Left ventricle myocardium inferior (tissue), 1 donor: ENCODE measurements around the gene RPA3. TPM values are rescaled to one million over a fixed set of nuclear protein-coding genes. Genes with fewer than 3 reads are reported as not detected.
A peak's percentile ranks its signal among the peaks of the same experiment; 100 is the strongest.

Experiments
- DNase-seq: peaks from one replicate; pipeline ENCODE4 v3.0.0-alpha.2; 2020
- H3K27ac ChIP-seq: fragments of 200-600 bp; replicated peaks from 2 replicates; pipeline ENCODE4 v1.8.0; 2021
- H3K27me3 ChIP-seq: fragments of 200-600 bp; 2 replicates; pipeline ENCODE4 v1.8.0; 2021; ENCODE audit warnings: low read depth
- H3K36me3 ChIP-seq: fragments of 200-600 bp; 2 replicates; pipeline ENCODE4 v1.8.0; 2021
- H3K4me1 ChIP-seq: fragments of 200-600 bp; 2 replicates; pipeline ENCODE4 v1.8.0; 2021
- H3K4me3 ChIP-seq: fragments of 200-600 bp; 2 replicates; pipeline ENCODE4 v1.8.0; 2021; ENCODE audit warnings: mild to moderate bottlenecking, moderate library complexity
- H3K9me3 ChIP-seq: fragments of 200-600 bp; replicated peaks from 2 replicates; pipeline ENCODE4 v1.8.0; 2021
- CTCF ChIP-seq: fragments of 200-600 bp; IDR thresholded peaks from 2 replicates; pipeline ENCODE4 v1.8.0; 2021; ENCODE audit warnings: antibody characterized with exemption, mild to moderate bottlenecking, borderline replicate concordance
- intact Hi-C: fragments of 100-400 bp; cut with micrococcal nuclease; formaldehyde crosslinking; loops from one replicate; pipeline ENCODE4 v1.11.0; 2022
- total RNA-seq: library from RNA; stranded (reverse); fragmentation: NEBNext Ultra II Directional; extraction: Animal tissue kit (Norgen Biotek cat#: 25700); gene quantifications from one replicate; pipeline ENCODE4 v1.2.1, GENCODE V29; 2021
- donor health status: DM: no; HTN: yes; CAD: no; lungs with severe emphysema.

The RPA3 gene
- total RNA-seq, 1 donor from 2014 or later, result 21.1 TPM

GRCh38 chr7:7647495-7648036 is 70.8 kb downstream of the RPA3 start:
- Histone ChIP-seq H3K27me3 (no peaks in the 10 kb centered on the region), H3K27ac (no peak overlapping the region), H3K9me3 (no peaks in the 10 kb centered on the region), H3K36me3 (no peaks in the 10 kb centered on the region), H3K4me3 (no peak overlapping the region), H3K4me1 (peaks cover 14% of the 10 kb centered on the region)
- intact Hi-C loops, result no loop called here
- TF ChIP-seq CTCF, result no peak
- DNase-seq, result no peak

GRCh38 chr7:7642081-7642480 is 76.3 kb downstream of the RPA3 start:
- Histone ChIP-seq H3K4me3 (peak overlapping the region; percentile 85), H3K27me3 (no peaks in the 10 kb centered on the region), H3K4me1 (peaks cover 34% of the 10 kb centered on the region), H3K36me3 (peaks cover 8% of the 10 kb centered on the region), H3K27ac (peak overlapping the region; percentile 90), H3K9me3 (no peaks in the 10 kb centered on the region)
- TF ChIP-seq CTCF, result no peak
- intact Hi-C loops, result no loop called here
- no peak for DNase-seq

GRCh38 chr7:7641129-7641663 is 77.2 kb downstream of the RPA3 start:
- DNase-seq, result no peak
- peak overlapping the region; percentile 85 for H3K4me3 ChIP-seq
- H3K36me3 ChIP-seq, result peaks cover 16% of the 10 kb centered on the region
- peaks cover 34% of the 10 kb centered on the region for H3K4me1 ChIP-seq
- no peaks in the 10 kb centered on the region for H3K9me3 ChIP-seq
- TF ChIP-seq CTCF, result no peak
- peak overlapping the region; percentile 90 for H3K27ac ChIP-seq
- no peaks in the 10 kb centered on the region for H3K27me3 ChIP-seq
- intact Hi-C loops, result no loop called here

- peak; percentile 98 for DNase-seq
- H3K4me3 ChIP-seq, result peak within 1 kb of the TSS; percentile 85
- H3K27ac ChIP-seq, result peak within 1 kb of the TSS; percentile 90
- H3K4me1 ChIP-seq, result peaks cover 34% of the 10 kb centered on the region
- H3K9me3 ChIP-seq, result no peaks in the 10 kb centered on the region
- intact Hi-C loops, result no loop called here
- peaks cover 23% of the 10 kb centered on the region for H3K36me3 ChIP-seq
- no peaks in the 10 kb centered on the region for H3K27me3 ChIP-seq
- no peak for TF ChIP-seq CTCF
Measured at GRCh38 chr7:7640221-7641128, 77.9 kb downstream of the RPA3 start, which contains the start of gene UMAD1. Gene UMAD1, plus strand, starts transcription at chr7:7640752. Its CDS starts 32,620 bp downstream, at chr7:7673372.

GRCh38 chr7:7639847-7640220 is 78.6 kb downstream of the RPA3 start:
- no peak for DNase-seq
- H3K4me3 ChIP-seq, result peak overlapping the region; percentile 85
- no peaks in the 10 kb centered on the region for H3K27me3 ChIP-seq
- no peak for TF ChIP-seq CTCF
- no peaks in the 10 kb centered on the region for H3K9me3 ChIP-seq
- H3K27ac ChIP-seq, result peak overlapping the region; percentile 90
- peaks cover 34% of the 10 kb centered on the region for H3K4me1 ChIP-seq
- H3K36me3 ChIP-seq, result peaks cover 30% of the 10 kb centered on the region
- intact Hi-C loops, result no loop called here
